Psoas muscle (tissue), 8 donors: ENCODE measurements around the gene GID8. TPM values are rescaled to one million over a fixed set of nuclear protein-coding genes. Genes with fewer than 3 reads are reported as not detected.

Experiments
- ATAC-seq, 4 donors: fragments of 200-7000 bp; cut with Tn5 transposase; one replicate each; pipeline ENCODE4 v1.9.1; 2020; ENCODE audit warnings: moderate library complexity in 3 of 4, mild to moderate bottlenecking in 2 of 4
- DNase-seq, 2 donors: peaks; one replicate each; pipeline ENCODE4 v3.0.0-alpha.2; 2020
- H3K27ac ChIP-seq: fragments of 200-600 bp; one replicate; pipeline ENCODE4 v1.8.0; 2022
- H3K27me3 ChIP-seq, 3 donors: fragments of 200-600 bp in 1 of 3; one replicate each; pipeline versions ENCODE4 v1.6.1 to v1.8.0; 2013 to 2022; ENCODE audit warnings: low read length in 2 of 3, mild to moderate bottlenecking in 2 of 3, moderate library complexity in 1 of 3; ENCODE audit not compliant: insufficient read depth in 3 of 3
- H3K36me3 ChIP-seq, 2 donors: fragments of 200-600 bp in 1 of 2; one replicate each; pipeline versions ENCODE4 v1.6.1 to v1.8.0; 2013 to 2022; ENCODE audit warnings: low read depth in 1 of 2, mild to moderate bottlenecking in 1 of 2, moderate library complexity in 1 of 2; ENCODE audit not compliant: insufficient read depth in 1 of 2
- H3K4me1 ChIP-seq: fragments of 200-600 bp; one replicate; pipeline ENCODE4 v1.8.0; 2022
- H3K4me3 ChIP-seq: fragments of 200-600 bp; one replicate; pipeline ENCODE4 v1.8.0; 2022; ENCODE audit warnings: mild to moderate bottlenecking
- H3K9me3 ChIP-seq: fragments of 200-600 bp; one replicate; pipeline ENCODE4 v1.8.0; 2022
- CTCF ChIP-seq: fragments of 200-600 bp; IDR thresholded peaks from one replicate; pipeline ENCODE4 v1.8.0; 2022; ENCODE audit warnings: antibody characterized with exemption
- WGBS, 3 donors: extraction: QIAGEN DNeasy Blood & Tissue Kit; methylation state at CpG; one replicate each; pipeline versions ENCODE4 v1.1.6 to v1.1.7; 2013; 5-methylcytosine and 5-hydroxymethylcytosine counted together
- intact Hi-C, 2 donors: fragments of 100-400 bp; cut with DNase I; formaldehyde crosslinking; loops; one replicate each; pipeline versions ENCODE4 v1.11.0 to v1.14.2; 2022
- polyA plus RNA-seq, 3 donors: library from polyadenylated mRNA; stranded (reverse); fragments of 200-250 nt; gene quantifications; one replicate each; pipeline ENCODE4 v1.2.3, GENCODE V29; 2013
- total RNA-seq, 4 donors: library from RNA; stranded (reverse); fragmentation: NEBNext Ultra II Directional in 2 of 4; extraction: Animal tissue kit (Norgen Biotek cat#: 25700) in 2 of 4; gene quantifications; one replicate each; pipeline versions ENCODE4 v1.2.1 to v1.2.4, GENCODE V29; 2021 to 2023
- donor health status: healthy with polysubstance abuse.
- donor health status: DM: no; HTN: no; CAD: no; lungs with moderate emphysema.
- donor health status: Bipolar disorder and iron deficiency.
- donor health status: healthy.
- donor health status: DM: yes; HTN: yes; CAD: no.
- donor health status: DM: no; HTN: no; CAD: no.
- donor health status: DM: no; HTN: no; CAD: no.
- donor health status: DM: yes; HTN: yes; CAD: no.

The GID8 gene
- total and polyA plus RNA-seq, 7 donors, result 7.3 to 15.9 (median 14.2) TPM

- intact Hi-C loops, result loop anchor here (1.0 kb wide), 2 partner anchors 36 to 37 kb away; no protein-coding TSS in a partner anchor
- Histone ChIP-seq H3K4me1 (no peaks in the 10 kb centered on the region), H3K4me3 (peak overlapping the region; percentile 34), H3K27me3 (peaks cover 0 to 86% (median 23%) of the 10 kb centered on the region in 3 donors), H3K36me3 (no peaks in the 10 kb centered on the region), H3K27ac (no peak overlapping the region), H3K9me3 (no peaks in the 10 kb centered on the region)
- DNase-seq, result peak; percentile 86 to 92
- peak; percentile 95 to 99 (median 98) for ATAC-seq
- TF ChIP-seq CTCF, result peak; percentile 85
- WGBS, 3 donors, result 6% methylated on average over 33 to 38 of the region's 38 CpGs
These were observed 34.2 kb downstream of the GID8 start for GRCh38 chr20:62971950-62972844.

GRCh38 chr20:62972845-62973745, 35.1 kb downstream of the GID8 start:
- no peaks in the 10 kb centered on the region for H3K4me1 ChIP-seq
- no peak for DNase-seq
- no peaks in the 10 kb centered on the region for H3K9me3 ChIP-seq
- H3K4me3 ChIP-seq, result peak overlapping the region; percentile 34
- H3K27me3 ChIP-seq, result peaks cover 0 to 91% (median 24%) of the 10 kb centered on the region in 3 donors
- WGBS, 3 donors, result 20 to 26% (median 24%) methylated on average over 39 to 48 of the region's 48 CpGs
- ATAC-seq, result peak in 2 of 4 donors; percentile 2 to 24
- intact Hi-C loops, result loop anchor here (1.0 kb wide), 2 partner anchors 35 to 36 kb away; no protein-coding TSS in a partner anchor
- no peak overlapping the region for H3K27ac ChIP-seq
- TF ChIP-seq CTCF, result no peak
- H3K36me3 ChIP-seq, result no peaks in the 10 kb centered on the region

- Histone ChIP-seq H3K27me3 (peaks cover 0 to 94% (median 22%) of the 10 kb centered on the region in 3 donors), H3K36me3 (no peaks in the 10 kb centered on the region), H3K4me1 (no peaks in the 10 kb centered on the region), H3K4me3 (no peak overlapping the region), H3K9me3 (no peaks in the 10 kb centered on the region), H3K27ac (no peak overlapping the region)
- ATAC-seq, result no peak
- TF ChIP-seq CTCF, result no peak
- intact Hi-C loops, result no loop called here
- WGBS, 3 donors, result 35 to 42% (median 35%) methylated on average over 8 to 10 of the region's 10 CpGs
- DNase-seq, result no peak
These were observed 37.4 kb downstream of the GID8 start for GRCh38 chr20:62975251-62975760.

GRCh38 chr20:62975812-62976508, 38.0 kb downstream of the GID8 start:
- no peaks in the 10 kb centered on the region for H3K36me3 ChIP-seq
- 63 to 72% (median 66%) methylated on average over 9 of the region's 9 CpGs for WGBS, 3 donors
- H3K4me1 ChIP-seq, result no peaks in the 10 kb centered on the region
- H3K27ac ChIP-seq, result no peak overlapping the region
- ATAC-seq (no peak), DNase-seq (no peak)
- no peak overlapping the region for H3K4me3 ChIP-seq
- intact Hi-C loops, result no loop called here
- no peaks in the 10 kb centered on the region for H3K9me3 ChIP-seq
- no peak for TF ChIP-seq CTCF
- peaks cover 0 to 94% (median 24%) of the 10 kb centered on the region in 3 donors for H3K27me3 ChIP-seq
